Spleen (tissue), 11 donors: ENCODE data around the gene ZNF680. TPM values are rescaled to one million over a fixed set of nuclear protein-coding genes. Genes with fewer than 3 reads are reported as not detected.

ENCODE experiments used
- DNase-seq: peaks from one replicate; pipeline ENCODE4 v3.0.0-alpha.2; 2020
- H3K27ac ChIP-seq, 8 donors: fragments of 200-600 bp; sonication (generic) in 7 of 8; 1 replicate in 4 of 8; 2 replicates in 4 of 8; pipeline versions ENCODE4 v1.5.0 to v1.8.0; 2016 to 2021; ENCODE audit warnings: inconsistent platforms in 4 of 8, mild to moderate bottlenecking in 4 of 8, moderate library complexity in 1 of 8
- H3K27me3 ChIP-seq, 7 donors: fragments of 200-600 bp; sonication (generic) in 6 of 7; replicated peaks in 1 of 7; 1 replicate in 4 of 7; 2 replicates in 3 of 7; pipeline versions ENCODE4 v1.5.0 to v1.8.0; 2016 to 2021; ENCODE audit warnings: inconsistent platforms in 3 of 7, mild to moderate bottlenecking in 1 of 7
- H3K36me3 ChIP-seq, 6 donors: fragments of 200-600 bp; sonication (generic) in 5 of 6; 1 replicate in 4 of 6; 2 replicates in 2 of 6; pipeline versions ENCODE4 v1.5.0 to v1.8.0; 2016 to 2021; ENCODE audit warnings: inconsistent platforms in 2 of 6
- H3K4me1 ChIP-seq, 6 donors: fragments of 200-600 bp; sonication (generic) in 5 of 6; 1 replicate in 3 of 6; 2 replicates in 3 of 6; pipeline versions ENCODE4 v1.5.0 to v1.8.0; 2016 to 2021; ENCODE audit warnings: inconsistent platforms in 3 of 6
- H3K4me3 ChIP-seq, 8 donors: fragments of 200-600 bp; sonication (generic) in 7 of 8; 1 replicate in 4 of 8; 2 replicates in 4 of 8; pipeline versions ENCODE4 v1.5.0 to v1.8.0; 2016 to 2021; ENCODE audit warnings: inconsistent platforms in 4 of 8, mild to moderate bottlenecking in 4 of 8, moderate library complexity in 2 of 8
- H3K9me3 ChIP-seq, 8 donors: fragments of 200-600 bp; sonication (generic) in 7 of 8; 1 replicate in 4 of 8; 2 replicates in 4 of 8; pipeline versions ENCODE4 v1.5.0 to v1.8.0; 2016 to 2021; ENCODE audit warnings: inconsistent platforms in 4 of 8
- CTCF ChIP-seq, 11 experiments: fragments of 200-600 bp in 7 of 11; fragments of 450-650 bp in 4 of 11; sonication (generic) in 4 of 11; IDR thresholded peaks in 8 of 11; conservative IDR thresholded peaks in 3 of 11; 1 replicate in 7 of 11; 2 replicates in 4 of 11; pipeline versions ENCODE4 v1.4.0 to v1.8.0; 2016 to 2021; ENCODE audit warnings: antibody characterized with exemption in 11 of 11, inconsistent platforms in 4 of 11, mild to moderate bottlenecking in 1 of 11
- POLR2A ChIP-seq, 3 donors: fragments of 450-650 bp; IDR thresholded peaks; one replicate each; pipeline ENCODE4 v1.5.1; 2017; ENCODE audit warnings: antibody characterized with exemption in 3 of 3, mild to moderate bottlenecking in 1 of 3
- POLR2AphosphoS5 ChIP-seq, 3 donors: sonication (generic); formaldehyde crosslinking; IDR thresholded peaks; one replicate each; pipeline ENCODE4 v1.5.1; 2017; ENCODE audit warnings: antibody characterized with exemption in 3 of 3
- WGBS, 5 donors: extraction: QIAGEN DNeasy Blood & Tissue Kit in 3 of 5; methylation state at CpG; one replicate each; pipeline versions ENCODE4 v1.1.5 to v1.1.7; 2013 to 2018; 5-methylcytosine and 5-hydroxymethylcytosine counted together
- intact Hi-C: fragments of 100-400 bp; cut with DNase I; formaldehyde crosslinking; loops from one replicate; pipeline ENCODE4 v1.15.0; 2023; ENCODE audit warnings: low total_unique reads
- polyA plus RNA-seq, 3 donors: library from polyadenylated mRNA; stranded (reverse); fragments of 200-250 nt; gene quantifications; one replicate each; pipeline ENCODE4 v1.2.1, GENCODE V29; 2013
- total RNA-seq, 7 donors: library from RNA; depleted of rRNA in 3 of 7; stranded (reverse); fragments of >200 nt in 3 of 7; fragmentation: NEBNext Ultra II Directional in 4 of 7; extraction: Animal tissue kit (Norgen Biotek cat#: 25700) in 4 of 7; gene quantifications; one replicate each; pipeline versions ENCODE4 v1.1.0 to v1.2.1, GENCODE V29; 2016 to 2021
- donor health status: healthy with polysubstance abuse.
- donor health status: DM: no; HTN: no; CAD: no; lungs with moderate emphysema.
- donor health status: DM: no; HTN: no; CAD: no.
- donor health status: Bipolar disorder and iron deficiency.
- donor health status: healthy.
- donor health status: DM: no; HTN: no; CAD: no.
- donor health status: DM: yes; HTN: yes; CAD: no.

Gene ZNF680
- total and polyA plus RNA-seq, 10 donors: 5.0 to 47.8 (median 23.5) TPM

- no peaks in the 10 kb centered on the region for H3K27me3 ChIP-seq
- intact Hi-C loops: no loop called here
- WGBS, 5 donors: 68 to 80% (median 75%) methylated on average over 5 of the region's 5 CpGs
- no peak overlapping the region for H3K4me3 ChIP-seq
- H3K36me3 ChIP-seq: peaks cover 3 to 94% (median 38%) of the 10 kb centered on the region in 6 donors
- TF ChIP-seq CTCF (IDR thresholded peaks at IDR 0.05 in 8 of 11, conservative IDR thresholded peaks at IDR 0.05 in 3 of 11) (no peak), POLR2A (IDR thresholded peaks at IDR 0.05) (no peak), POLR2AphosphoS5 (IDR thresholded peaks at IDR 0.05) (no peak)
- no peak for DNase-seq
- H3K27ac ChIP-seq: no peak overlapping the region
- no peaks in the 10 kb centered on the region for H3K4me1 ChIP-seq
- peaks cover 0 to 89% (median 47%) of the 10 kb centered on the region in 8 donors for H3K9me3 ChIP-seq
These were observed 21.2 kb downstream of the ZNF680 start for GRCh38 chr7:64541438-64542359.

- peaks cover 5 to 100% (median 55%) of the 10 kb centered on the region in 6 donors for H3K36me3 ChIP-seq
- 94 to 99% (median 96%) methylated on average over 3 of the region's 3 CpGs for WGBS, 5 donors
These were observed 29.1 kb downstream of the ZNF680 start for GRCh38 chr7:64533756-64534155.

GRCh38 chr7:64528770-64529169 lies 34.1 kb downstream of the ZNF680 start:
- 76 to 87% (median 84%) methylated on average over 3 of the region's 3 CpGs for WGBS, 5 donors

More at GRCh38 chr7:64533756-64534155, 29.1 kb downstream of the ZNF680 start:
- no peaks in the 10 kb centered on the region for H3K27me3 ChIP-seq
- H3K4me1 ChIP-seq: no peaks in the 10 kb centered on the region
- TF ChIP-seq CTCF (IDR thresholded peaks at IDR 0.05 in 8 of 11, conservative IDR thresholded peaks at IDR 0.05 in 3 of 11): no peak
- TF ChIP-seq POLR2AphosphoS5 (IDR thresholded peaks at IDR 0.05): no peak
- TF ChIP-seq POLR2A (IDR thresholded peaks at IDR 0.05): no peak
- intact Hi-C loops: no loop called here
- no peak overlapping the region for H3K4me3 ChIP-seq
- no peak overlapping the region for H3K27ac ChIP-seq
- H3K9me3 ChIP-seq: peaks cover 16 to 100% (median 99%) of the 10 kb centered on the region in 8 donors
- DNase-seq: no peak

More at GRCh38 chr7:64528770-64529169, 34.1 kb downstream of the ZNF680 start:
- Histone ChIP-seq H3K4me3 (no peak overlapping the region), H3K9me3 (peaks cover 25 to 100% (median 100%) of the 10 kb centered on the region in 8 donors), H3K27me3 (no peaks in the 10 kb centered on the region), H3K4me1 (no peaks in the 10 kb centered on the region), H3K27ac (no peak overlapping the region), H3K36me3 (peaks cover 9 to 100% (median 70%) of the 10 kb centered on the region in 6 donors)
- TF ChIP-seq POLR2A (IDR thresholded peaks at IDR 0.05) (no peak), POLR2AphosphoS5 (IDR thresholded peaks at IDR 0.05) (no peak), CTCF (IDR thresholded peaks at IDR 0.05 in 8 of 11, conservative IDR thresholded peaks at IDR 0.05 in 3 of 11) (no peak)
- intact Hi-C loops: no loop called here
- no peak for DNase-seq
